ENCODE measurements around the gene ALDH5A1. TPM values are rescaled to one million over a fixed set of nuclear protein-coding genes. Genes with fewer than 3 reads are reported as not detected.

ALDH5A1 gene
- polyA plus RNA-seq, 4 donors, result 1.3 to 30.4 (median 4.3) TPM

DNA sequence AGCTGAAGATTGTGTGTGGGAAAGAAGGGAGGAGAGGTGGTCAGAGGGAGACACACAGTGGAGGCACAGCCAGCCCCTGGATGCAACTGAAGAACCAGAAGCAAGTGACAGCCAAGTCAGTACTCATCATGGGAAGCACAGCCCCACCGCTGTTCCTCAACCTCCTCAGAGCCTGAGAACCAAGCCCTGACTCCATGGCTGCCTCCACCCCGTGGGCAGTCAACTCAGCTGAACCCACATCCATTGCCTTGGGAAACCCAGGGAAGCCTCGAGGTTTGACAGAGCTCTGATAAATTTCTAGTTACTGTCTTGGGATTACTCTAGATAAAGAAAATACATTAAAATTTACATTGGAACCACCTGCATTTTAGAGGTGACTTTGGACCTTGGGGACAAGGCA lies 29.6 kb downstream of the ALDH5A1 start:
- H3K4me3 ChIP-seq (ENCODE audit: low read depth in 1 of 3, low read length in 3 of 3), result no peak overlapping the region
- no peaks in the 10 kb centered on the region for H3K9me3 ChIP-seq (ENCODE audit: control insufficient read depth in 2 of 2, insufficient read depth in 1 of 2, low read depth in 1 of 2, low read length in 1 of 2)
- H3K36me3 ChIP-seq (ENCODE audit: control insufficient read depth in 3 of 3, insufficient read depth in 2 of 3, low read depth in 1 of 3, low read length in 3 of 3), result peaks cover 0 to 28% (median 0%) of the 10 kb centered on the region in 3 donors
- H3K27me3 ChIP-seq (ENCODE audit: control insufficient read depth in 3 of 3, insufficient read depth in 3 of 3, low read length in 3 of 3), result no peaks in the 10 kb centered on the region
- no peaks in the 10 kb centered on the region for H3K4me1 ChIP-seq (ENCODE audit: control insufficient read depth in 3 of 3, insufficient read depth in 2 of 3, low read depth in 1 of 3, low read length in 2 of 3)
- FAIRE-seq (no peak), DNase-seq (no peak)
- 87 to 96% (median 91%) methylated on average over 3 of the region's 3 CpGs for WGBS, 3 donors
- H3K27ac ChIP-seq (ENCODE audit: low read depth in 1 of 3, low read length in 2 of 3), result no peak overlapping the region

DNA sequence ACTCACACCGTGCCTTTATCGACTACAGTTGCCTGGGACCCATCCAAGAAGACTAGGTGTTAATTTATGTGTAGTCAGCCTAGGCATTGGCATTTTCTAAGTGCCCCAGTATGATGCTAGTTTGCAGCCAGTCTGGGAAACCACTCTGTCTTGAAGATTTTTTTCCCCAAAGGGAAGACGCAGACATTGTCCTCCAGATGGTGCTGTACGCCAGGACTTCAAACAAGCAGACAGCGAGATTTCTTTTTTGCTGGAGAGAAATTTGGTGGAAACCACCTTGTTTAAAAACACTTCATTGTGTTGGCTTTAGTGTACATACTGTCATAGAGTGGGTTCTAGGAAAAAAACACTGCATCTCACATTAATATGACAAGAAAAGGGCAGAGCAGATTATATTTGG lies 30.0 kb downstream of the ALDH5A1 start:
- WGBS, 3 donors, result 59 to 79% (median 67%) methylated on average over 5 of the region's 5 CpGs
- Histone ChIP-seq H3K27me3 (ENCODE audit: control insufficient read depth in 3 of 3, insufficient read depth in 3 of 3, low read length in 3 of 3) (no peaks in the 10 kb centered on the region), H3K4me1 (ENCODE audit: control insufficient read depth in 3 of 3, insufficient read depth in 2 of 3, low read depth in 1 of 3, low read length in 2 of 3) (no peaks in the 10 kb centered on the region), H3K36me3 (ENCODE audit: control insufficient read depth in 3 of 3, insufficient read depth in 2 of 3, low read depth in 1 of 3, low read length in 3 of 3) (peaks cover 0 to 28% (median 0%) of the 10 kb centered on the region in 3 donors), H3K9me3 (ENCODE audit: control insufficient read depth in 2 of 2, insufficient read depth in 1 of 2, low read depth in 1 of 2, low read length in 1 of 2) (no peaks in the 10 kb centered on the region), H3K27ac (ENCODE audit: low read depth in 1 of 3, low read length in 2 of 3) (no peak overlapping the region), H3K4me3 (ENCODE audit: low read depth in 1 of 3, low read length in 3 of 3) (no peak overlapping the region)
- no peak for FAIRE-seq
- peak; percentile 24 to 37 for DNase-seq

DNA sequence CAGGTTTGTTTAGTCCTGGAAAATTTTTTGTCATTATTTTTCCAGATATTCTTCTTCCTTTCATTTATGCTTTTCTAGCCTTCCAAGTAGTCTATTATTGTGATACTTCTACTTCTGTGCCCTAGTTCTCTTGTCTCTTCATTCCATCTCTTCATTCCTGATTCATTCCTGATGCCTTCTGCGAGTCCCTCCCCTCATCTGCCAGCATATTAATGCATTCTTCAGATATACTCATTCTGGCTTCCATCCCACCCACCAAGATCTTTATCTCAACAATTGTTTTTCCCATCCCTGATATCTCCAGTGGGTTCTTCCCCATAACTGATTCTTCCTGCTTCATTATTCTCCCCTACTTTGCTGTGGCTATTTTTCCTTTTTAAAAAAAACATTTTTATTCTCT lies 35.2 kb downstream of the ALDH5A1 start:
- no peaks in the 10 kb centered on the region for H3K4me1 ChIP-seq (ENCODE audit: control insufficient read depth in 3 of 3, insufficient read depth in 2 of 3, low read depth in 1 of 3, low read length in 2 of 3)
- 92 to 100% (median 96%) methylated on average over 1 of the region's 1 CpG for WGBS, 3 donors
- H3K27me3 ChIP-seq (ENCODE audit: control insufficient read depth in 3 of 3, insufficient read depth in 3 of 3, low read length in 3 of 3), result no peaks in the 10 kb centered on the region
- H3K27ac ChIP-seq (ENCODE audit: low read depth in 1 of 3, low read length in 2 of 3), result no peak overlapping the region
- no peak for FAIRE-seq
- no peak for DNase-seq
- peaks cover 3 to 41% (median 5%) of the 10 kb centered on the region in 3 donors for H3K36me3 ChIP-seq (ENCODE audit: control insufficient read depth in 3 of 3, insufficient read depth in 2 of 3, low read depth in 1 of 3, low read length in 3 of 3)
- H3K9me3 ChIP-seq (ENCODE audit: control insufficient read depth in 2 of 2, insufficient read depth in 1 of 2, low read depth in 1 of 2, low read length in 1 of 2), result no peaks in the 10 kb centered on the region
- no peak overlapping the region for H3K4me3 ChIP-seq (ENCODE audit: low read depth in 1 of 3, low read length in 3 of 3)

DNA sequence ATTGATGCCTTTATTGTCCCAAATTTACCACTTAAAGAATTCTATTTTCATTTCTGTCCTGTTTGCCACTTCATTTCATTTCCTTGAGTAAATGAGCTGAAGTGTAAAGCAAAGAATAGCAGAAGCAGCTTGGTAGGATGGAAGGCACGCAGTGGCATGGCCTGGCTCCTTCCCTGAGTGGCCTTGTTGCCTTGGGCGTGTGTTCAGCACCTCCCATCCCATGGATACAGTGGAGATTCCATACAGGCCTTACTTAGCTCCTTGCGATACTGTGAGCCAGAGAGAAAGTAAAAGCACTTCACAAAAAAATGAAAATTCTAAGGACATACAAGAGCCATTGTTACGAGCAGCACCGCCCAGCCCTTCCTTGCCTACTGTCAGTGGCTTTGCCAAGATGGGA lies 39.6 kb downstream of the ALDH5A1 start:
- Histone ChIP-seq H3K36me3 (ENCODE audit: control insufficient read depth in 3 of 3, insufficient read depth in 2 of 3, low read depth in 1 of 3, low read length in 3 of 3) (peaks cover 3 to 41% (median 5%) of the 10 kb centered on the region in 3 donors), H3K4me3 (ENCODE audit: low read depth in 1 of 3, low read length in 3 of 3) (no peak overlapping the region), H3K4me1 (ENCODE audit: control insufficient read depth in 3 of 3, insufficient read depth in 2 of 3, low read depth in 1 of 3, low read length in 2 of 3) (no peaks in the 10 kb centered on the region), H3K9me3 (ENCODE audit: control insufficient read depth in 2 of 2, insufficient read depth in 1 of 2, low read depth in 1 of 2, low read length in 1 of 2) (no peaks in the 10 kb centered on the region), H3K27ac (ENCODE audit: low read depth in 1 of 3, low read length in 2 of 3) (no peak overlapping the region), H3K27me3 (ENCODE audit: control insufficient read depth in 3 of 3, insufficient read depth in 3 of 3, low read length in 3 of 3) (no peaks in the 10 kb centered on the region)
- DNase-seq, result no peak
- no peak for FAIRE-seq
- 94 to 95% (median 94%) methylated on average over 5 of the region's 5 CpGs for WGBS, 3 donors

DNA sequence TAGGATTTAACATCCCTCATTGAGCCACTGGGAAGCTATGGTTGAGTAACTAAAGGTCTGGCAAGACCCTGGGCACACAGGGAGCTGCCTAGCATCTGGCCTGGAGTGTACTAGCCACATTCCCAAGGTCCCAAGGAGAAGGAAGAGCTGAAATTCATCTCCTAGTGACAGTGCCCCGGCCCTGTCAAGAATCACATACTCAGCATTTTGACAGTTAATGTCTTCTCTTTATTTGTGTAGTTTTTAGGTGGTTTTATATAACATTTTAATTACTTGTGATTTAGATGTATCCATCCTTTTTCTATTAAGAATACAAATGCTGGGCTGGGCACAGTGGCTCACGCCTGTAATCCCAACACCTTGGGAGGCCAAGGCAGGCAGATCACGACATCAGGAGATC lies 40.4 kb downstream of the ALDH5A1 start:
- DNase-seq, result no peak
- Histone ChIP-seq H3K36me3 (ENCODE audit: control insufficient read depth in 3 of 3, insufficient read depth in 2 of 3, low read depth in 1 of 3, low read length in 3 of 3) (peaks cover 3 to 41% (median 5%) of the 10 kb centered on the region in 3 donors), H3K9me3 (ENCODE audit: control insufficient read depth in 2 of 2, insufficient read depth in 1 of 2, low read depth in 1 of 2, low read length in 1 of 2) (no peaks in the 10 kb centered on the region), H3K4me1 (ENCODE audit: control insufficient read depth in 3 of 3, insufficient read depth in 2 of 3, low read depth in 1 of 3, low read length in 2 of 3) (no peaks in the 10 kb centered on the region), H3K4me3 (ENCODE audit: low read depth in 1 of 3, low read length in 3 of 3) (no peak overlapping the region), H3K27ac (ENCODE audit: low read depth in 1 of 3, low read length in 2 of 3) (no peak overlapping the region), H3K27me3 (ENCODE audit: control insufficient read depth in 3 of 3, insufficient read depth in 3 of 3, low read length in 3 of 3) (no peaks in the 10 kb centered on the region)
- WGBS, 3 donors, result 80 to 100% (median 87%) methylated on average over 3 of the region's 3 CpGs
- no peak for FAIRE-seq

DNA sequence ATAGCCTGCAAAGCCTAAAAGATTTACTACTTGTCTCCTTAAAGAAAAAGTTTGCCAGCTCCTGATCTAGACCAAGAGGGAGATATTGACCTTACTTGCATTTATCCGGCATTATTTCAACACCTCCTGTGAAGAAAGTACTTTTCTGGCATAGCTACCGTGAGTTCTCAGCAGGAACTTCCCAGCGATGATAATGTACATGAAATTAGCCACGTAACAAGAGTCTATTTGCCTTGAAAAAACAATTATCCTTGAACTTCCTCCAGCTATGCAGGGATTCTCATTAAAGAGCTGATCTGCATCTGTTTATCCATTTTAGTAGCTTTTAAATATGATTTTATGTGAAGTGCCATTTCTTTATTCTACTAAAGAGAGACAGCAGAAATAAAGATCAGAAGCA lies 41.7 kb downstream of the ALDH5A1 start:
- H3K9me3 ChIP-seq (ENCODE audit: control insufficient read depth in 2 of 2, insufficient read depth in 1 of 2, low read depth in 1 of 2, low read length in 1 of 2), result no peaks in the 10 kb centered on the region
- DNase-seq, result no peak
- H3K4me1 ChIP-seq (ENCODE audit: control insufficient read depth in 3 of 3, insufficient read depth in 2 of 3, low read depth in 1 of 3, low read length in 2 of 3), result no peaks in the 10 kb centered on the region
- peaks cover 3 to 31% (median 5%) of the 10 kb centered on the region in 3 donors for H3K36me3 ChIP-seq (ENCODE audit: control insufficient read depth in 3 of 3, insufficient read depth in 2 of 3, low read depth in 1 of 3, low read length in 3 of 3)
- no peak overlapping the region for H3K4me3 ChIP-seq (ENCODE audit: low read depth in 1 of 3, low read length in 3 of 3)
- 84 to 93% (median 89%) methylated on average over 4 of the region's 4 CpGs for WGBS, 3 donors
- FAIRE-seq, result no peak
- no peaks in the 10 kb centered on the region for H3K27me3 ChIP-seq (ENCODE audit: control insufficient read depth in 3 of 3, insufficient read depth in 3 of 3, low read length in 3 of 3)
- H3K27ac ChIP-seq (ENCODE audit: low read depth in 1 of 3, low read length in 2 of 3), result no peak overlapping the region

DNA sequence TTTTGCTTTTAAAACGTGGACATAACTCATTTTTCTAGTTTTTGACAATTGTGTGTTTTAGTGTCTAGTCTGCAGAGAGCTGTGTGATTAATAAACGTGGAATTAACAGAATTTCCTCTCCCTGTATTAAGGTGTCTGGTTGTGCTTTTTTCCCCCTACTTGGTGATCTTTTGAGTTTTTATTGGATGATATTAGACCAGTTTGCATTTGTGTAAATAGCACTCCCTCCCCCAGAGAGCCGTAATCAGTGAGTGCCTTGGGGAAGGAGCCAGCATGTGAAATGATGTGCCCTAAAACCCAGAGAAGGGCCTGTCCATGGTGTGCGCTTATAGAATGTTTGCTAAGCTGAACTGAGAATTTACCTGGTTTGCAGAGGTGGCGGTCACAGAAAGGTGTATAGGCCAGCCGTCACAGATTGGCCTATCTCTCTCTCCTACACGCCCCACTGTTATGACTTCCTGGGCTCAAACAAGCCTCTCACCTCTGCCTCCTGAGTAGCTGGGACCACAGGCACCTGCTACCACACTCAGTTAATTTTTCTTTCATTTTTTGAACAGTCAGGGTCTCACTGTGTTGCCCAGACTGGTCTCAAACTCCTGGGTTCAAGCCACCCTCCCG lies 42.4 kb downstream of the ALDH5A1 start:
- Histone ChIP-seq H3K4me1 (ENCODE audit: control insufficient read depth in 3 of 3, insufficient read depth in 2 of 3, low read depth in 1 of 3, low read length in 2 of 3) (no peaks in the 10 kb centered on the region), H3K27me3 (ENCODE audit: control insufficient read depth in 3 of 3, insufficient read depth in 3 of 3, low read length in 3 of 3) (no peaks in the 10 kb centered on the region), H3K4me3 (ENCODE audit: low read depth in 1 of 3, low read length in 3 of 3) (no peak overlapping the region), H3K9me3 (ENCODE audit: control insufficient read depth in 2 of 2, insufficient read depth in 1 of 2, low read depth in 1 of 2, low read length in 1 of 2) (no peaks in the 10 kb centered on the region), H3K36me3 (ENCODE audit: control insufficient read depth in 3 of 3, insufficient read depth in 2 of 3, low read depth in 1 of 3, low read length in 3 of 3) (peaks cover 3 to 30% (median 5%) of the 10 kb centered on the region in 3 donors), H3K27ac (ENCODE audit: low read depth in 1 of 3, low read length in 2 of 3) (no peak overlapping the region)
- WGBS, 3 donors, result 84 to 91% (median 89%) methylated on average over 8 of the region's 8 CpGs
- FAIRE-seq (no peak), DNase-seq (no peak)

DNA sequence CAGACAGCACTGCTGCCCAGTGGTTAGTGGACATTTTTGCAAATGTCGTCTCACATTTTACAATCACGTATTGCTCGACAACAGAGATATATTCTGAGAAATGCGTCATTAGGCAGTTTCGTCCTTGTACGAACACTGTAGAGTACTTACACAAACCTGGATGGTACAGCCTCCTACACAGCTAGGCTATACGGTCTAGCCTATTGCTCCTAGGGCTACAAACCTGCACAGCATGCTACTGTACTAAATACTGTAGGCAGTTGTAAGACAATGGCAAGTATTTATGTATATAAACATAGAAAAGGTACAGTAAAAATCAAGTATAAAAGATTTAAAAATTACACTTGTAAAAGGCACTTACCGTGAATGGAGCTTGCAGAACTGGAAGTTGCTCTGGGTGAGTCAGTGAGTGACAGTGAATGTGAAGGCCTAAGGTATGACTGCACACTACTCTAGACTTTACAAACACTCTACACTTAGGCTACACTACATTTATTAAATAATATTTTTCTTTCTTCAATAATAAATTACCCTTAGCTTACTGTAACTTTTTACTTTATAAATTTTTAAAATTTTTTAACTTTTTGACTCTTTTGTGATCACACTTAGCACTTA lies 43.1 kb downstream of the ALDH5A1 start:
- H3K27me3 ChIP-seq (ENCODE audit: control insufficient read depth in 3 of 3, insufficient read depth in 3 of 3, low read length in 3 of 3), result no peaks in the 10 kb centered on the region
- peaks cover 3 to 30% (median 5%) of the 10 kb centered on the region in 3 donors for H3K36me3 ChIP-seq (ENCODE audit: control insufficient read depth in 3 of 3, insufficient read depth in 2 of 3, low read depth in 1 of 3, low read length in 3 of 3)
- WGBS, 3 donors, result 96 to 98% (median 97%) methylated on average over 8 of the region's 8 CpGs
- H3K9me3 ChIP-seq (ENCODE audit: control insufficient read depth in 2 of 2, insufficient read depth in 1 of 2, low read depth in 1 of 2, low read length in 1 of 2), result no peaks in the 10 kb centered on the region
- no peak for FAIRE-seq
- no peak overlapping the region for H3K4me3 ChIP-seq (ENCODE audit: low read depth in 1 of 3, low read length in 3 of 3)
- H3K27ac ChIP-seq (ENCODE audit: low read depth in 1 of 3, low read length in 2 of 3), result no peak overlapping the region
- DNase-seq, result no peak
- H3K4me1 ChIP-seq (ENCODE audit: control insufficient read depth in 3 of 3, insufficient read depth in 2 of 3, low read depth in 1 of 3, low read length in 2 of 3), result no peaks in the 10 kb centered on the region

DNA sequence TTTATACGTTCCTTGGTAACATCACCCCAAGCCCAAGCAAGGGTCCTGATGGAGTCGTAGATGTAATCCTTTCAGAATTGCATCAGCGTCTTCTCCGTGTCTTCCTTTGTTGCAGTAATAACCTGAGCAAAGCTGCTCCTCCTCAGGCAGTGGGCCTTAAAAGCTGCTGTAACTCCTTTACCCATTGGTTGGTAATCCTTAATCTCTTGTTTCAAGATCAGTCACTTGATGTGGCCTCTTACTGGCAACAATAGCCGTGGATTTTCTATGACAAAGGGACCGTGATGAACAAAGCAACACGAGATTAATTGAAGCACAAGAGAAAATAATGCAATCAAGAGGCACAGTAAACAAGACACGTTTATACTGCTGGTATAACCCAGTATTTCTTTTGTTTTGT lies 44.6 kb downstream of the ALDH5A1 start:
- no peaks in the 10 kb centered on the region for H3K4me1 ChIP-seq (ENCODE audit: control insufficient read depth in 3 of 3, insufficient read depth in 2 of 3, low read depth in 1 of 3, low read length in 2 of 3)
- no peaks in the 10 kb centered on the region for H3K9me3 ChIP-seq (ENCODE audit: control insufficient read depth in 2 of 2, insufficient read depth in 1 of 2, low read depth in 1 of 2, low read length in 1 of 2)
- WGBS, 3 donors, result 90 to 92% (median 91%) methylated on average over 8 of the region's 8 CpGs
- no peak for DNase-seq
- FAIRE-seq, result no peak
- H3K27me3 ChIP-seq (ENCODE audit: control insufficient read depth in 3 of 3, insufficient read depth in 3 of 3, low read length in 3 of 3), result no peaks in the 10 kb centered on the region
- H3K27ac ChIP-seq (ENCODE audit: low read depth in 1 of 3, low read length in 2 of 3), result no peak overlapping the region
- H3K36me3 ChIP-seq (ENCODE audit: control insufficient read depth in 3 of 3, insufficient read depth in 2 of 3, low read depth in 1 of 3, low read length in 3 of 3), result peaks cover under 1 to 18% (median 4%) of the 10 kb centered on the region in 3 donors
- H3K4me3 ChIP-seq (ENCODE audit: low read depth in 1 of 3, low read length in 3 of 3), result no peak overlapping the region
